GM23338 (cell line): ENCODE measurements around the gene INHBC. TPM values are rescaled to one million over a fixed set of nuclear protein-coding genes. Genes with fewer than 3 reads are reported as not detected.

Experiments
- ATAC-seq: fragments of 200-7000 bp; cut with Tn5 transposase; 3 replicates; pipeline ENCODE4 v1.9.1; 2020
- DNase-seq: peaks from one replicate; pipeline ENCODE4 v3.0.0-alpha.2; 2015; ENCODE audit warnings: low spot score
- H2AFZ ChIP-seq: fragments of 200-600 bp; sonication (generic); 2 replicates; pipeline ENCODE4 v1.8.0; 2016; ENCODE audit warnings: antibody characterized with exemption, mild to moderate bottlenecking, moderate library complexity
- H3F3A ChIP-seq: fragments of 200-600 bp; sonication (generic); replicated peaks from 2 replicates; pipeline ENCODE4 v1.8.0; 2017; ENCODE audit warnings: antibody characterized with exemption, mixed run types, low read depth
- H3K27ac ChIP-seq: fragments of 200-600 bp; sonication (generic); 2 replicates; pipeline ENCODE4 v1.6.1; 2016; ENCODE audit warnings: low read depth
- H3K27me3 ChIP-seq: fragments of 200-600 bp; sonication (generic); 2 replicates; pipeline ENCODE4 v1.8.0; 2016; ENCODE audit warnings: mild to moderate bottlenecking, mixed run types, moderate library complexity; ENCODE audit not compliant: insufficient read depth
- H3K36me3 ChIP-seq: fragments of 200-600 bp; sonication (generic); 2 replicates; pipeline ENCODE4 v1.8.0; 2016; ENCODE audit warnings: mild to moderate bottlenecking; ENCODE audit not compliant: insufficient read depth
- H3K4me1 ChIP-seq: fragments of 200-600 bp; sonication (generic); 2 replicates; pipeline ENCODE4 v1.8.0; 2016; ENCODE audit warnings: mild to moderate bottlenecking, moderate library complexity; ENCODE audit not compliant: insufficient read depth
- H3K4me2 ChIP-seq: fragments of 200-600 bp; sonication (generic); 2 replicates; pipeline ENCODE4 v1.7.1; 2017; ENCODE audit warnings: mixed run types
- H3K4me3 ChIP-seq: fragments of 200-600 bp; sonication (generic); 2 replicates; pipeline ENCODE4 v1.6.1; 2016; ENCODE audit warnings: mixed run types
- H3K79me2 ChIP-seq: fragments of 200-600 bp; sonication (generic); replicated peaks from 2 replicates; pipeline ENCODE4 v1.8.0; 2017; ENCODE audit warnings: mild to moderate bottlenecking; ENCODE audit not compliant: insufficient read depth
- H3K9me2 ChIP-seq: fragments of 200-600 bp; sonication (generic); 2 replicates; pipeline ENCODE4 v1.8.0; 2017; ENCODE audit not compliant: insufficient read depth
- H4K20me1 ChIP-seq: fragments of 200-600 bp; sonication (generic); replicated peaks from 2 replicates; pipeline ENCODE4 v1.8.0; 2017; ENCODE audit warnings: mild to moderate bottlenecking; ENCODE audit not compliant: insufficient read depth
- H3K27ac Mint-ChIP-seq: 2 replicates; pipeline ENCODE4 v1.8.0; 2020; ENCODE audit warnings: inconsistent platforms, mild to moderate bottlenecking, moderate library complexity, mixed read lengths
- H3K27me3 Mint-ChIP-seq: 3 replicates; pipeline ENCODE4 v1.8.0; 2022; ENCODE audit warnings: low read depth, mild to moderate bottlenecking, moderate library complexity, mixed read lengths, inconsistent platforms; ENCODE audit not compliant: insufficient read depth, poor library complexity
- H3K36me3 Mint-ChIP-seq: 3 replicates; pipeline ENCODE4 v1.8.0; 2021; ENCODE audit warnings: low read depth, mild to moderate bottlenecking, inconsistent platforms, moderate library complexity, mixed read lengths
- H3K4me1 Mint-ChIP-seq: 3 replicates; pipeline ENCODE4 v1.8.0; 2020; ENCODE audit warnings: mild to moderate bottlenecking, inconsistent platforms, mixed read lengths
- H3K4me3 Mint-ChIP-seq: 3 replicates; pipeline ENCODE4 v1.8.0; 2021; ENCODE audit warnings: moderate library complexity, mild to moderate bottlenecking, inconsistent platforms, mixed read lengths
- H3K9me3 Mint-ChIP-seq: 3 replicates; pipeline ENCODE4 v1.8.0; 2020; ENCODE audit warnings: moderate library complexity, mild to moderate bottlenecking, inconsistent platforms, mixed read lengths
- CTCF ChIP-seq, 2 experiments: fragments of 200-600 bp in 1 of 2; sonication (generic) in 1 of 2; conservative IDR thresholded peaks; 2 replicates each; pipeline versions ENCODE4 v1.5.1 to v1.6.1; 2016 to 2017; ENCODE audit warnings: antibody characterized with exemption in 2 of 2, low read depth in 2 of 2, mild to moderate bottlenecking in 2 of 2, moderate library complexity in 1 of 2
- EZH2 ChIP-seq: fragments of 200-600 bp; sonication (generic); IDR thresholded peaks from one replicate; pipeline ENCODE4 v1.8.0; 2017; ENCODE audit warnings: antibody characterized with exemption, mild to moderate bottlenecking, low read depth; ENCODE audit not compliant: unreplicated experiment
- EZH2phosphoT487 ChIP-seq: fragments of 200-600 bp; sonication (generic); IDR thresholded peaks from one replicate; pipeline ENCODE4 v1.8.1; 2018; ENCODE audit warnings: antibody characterized with exemption; ENCODE audit not compliant: unreplicated experiment
- JUNB ChIP-seq: IDR thresholded peaks from one replicate; pipeline ENCODE4 v1.6.1; 2016; ENCODE audit warnings: antibody characterized with exemption; ENCODE audit not compliant: unreplicated experiment
- REST ChIP-seq: IDR thresholded peaks from one replicate; pipeline ENCODE4 v1.6.1; 2018; ENCODE audit warnings: antibody characterized with exemption; ENCODE audit not compliant: unreplicated experiment
- STAT1 ChIP-seq: IDR thresholded peaks from one replicate; pipeline ENCODE4 v1.6.1; 2016; ENCODE audit warnings: antibody characterized with exemption; ENCODE audit not compliant: unreplicated experiment
- ZNF114 ChIP-seq: fragments of 250-450 bp; sonication (Bioruptor Pico); IDR thresholded peaks from 2 replicates; pipeline ENCODE4 v1.5.0; 2020; ENCODE audit warnings: mild to moderate bottlenecking, moderate library complexity
- polyA plus RNA-seq: library from polyadenylated mRNA; unstranded; fragments of >200 nt; fragmentation: Nextera tagmentation; extraction: Ambion mirVana; gene quantifications from 2 replicates; pipeline ENCODE4 v1.2.1, GENCODE V29; 2016
- total RNA-seq: library from RNA; depleted of rRNA; stranded (reverse); fragments of >200 nt; shearing (Covaris generic); gene quantifications from 2 replicates; pipeline ENCODE4 v1.2.3, GENCODE V29; 2014
- TF ChIP-seq, protein P1 (sequence below): IDR thresholded peaks from 2 replicates; pipeline ENCODE4 v1.6.1; 2016; ENCODE audit warnings: antibody characterized with exemption

The INHBC gene
- total and polyA plus RNA-seq, 2 experiments from 2014 or later, result 0.53 TPM; not detected in 1

DNA sequence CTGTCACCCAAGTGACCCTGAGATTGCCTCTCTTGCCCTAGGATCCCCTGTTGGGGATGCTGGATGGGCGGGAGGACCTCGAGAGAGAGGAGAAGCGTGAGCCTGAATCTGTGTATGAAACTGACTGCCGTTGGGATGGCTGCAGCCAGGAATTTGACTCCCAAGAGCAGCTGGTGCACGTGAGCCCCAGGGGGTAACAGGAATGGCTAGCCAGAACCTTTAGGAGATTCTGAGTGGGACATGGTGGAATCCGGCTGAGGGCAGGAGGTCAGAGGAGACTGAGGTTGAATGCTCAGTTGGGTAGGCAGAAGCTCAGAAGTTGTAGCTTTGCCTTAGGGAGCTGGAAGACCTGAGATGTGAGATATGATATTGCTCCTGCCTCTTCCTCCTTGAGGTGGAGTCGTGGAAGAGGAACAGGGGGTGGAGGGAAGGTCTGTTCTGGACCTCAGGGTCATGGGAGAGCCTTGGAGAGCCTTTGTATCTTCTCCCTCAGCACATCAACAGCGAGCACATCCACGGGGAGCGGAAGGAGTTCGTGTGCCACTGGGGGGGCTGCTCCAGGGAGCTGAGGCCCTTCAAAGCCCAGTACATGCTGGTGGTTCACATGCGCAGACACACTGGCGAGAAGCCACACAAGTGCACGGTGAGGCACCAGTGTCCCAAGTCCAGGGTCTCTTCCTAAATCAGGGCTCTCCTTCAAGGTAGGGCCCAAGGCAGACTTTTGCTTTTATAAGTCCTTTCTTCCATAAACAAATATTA lies 31.3 kb downstream of the INHBC start (continued):
- no peak for TF ChIP-seq EZH2phosphoT487
- no peak for TF ChIP-seq CTCF (conservative IDR thresholded peaks at IDR 0.05; ENCODE audit: low read depth in 2 of 2)
- no peak for TF ChIP-seq REST

- no peak for ATAC-seq
- H3K27ac Mint-ChIP-seq, result no peak overlapping the region
- H3F3A ChIP-seq, result 0 out of 2 replicates have a peak, but pooled peaks cover 3% of the 10 kb centered on the region
Measured at GRCh38 chr12:57467212-57467874, 32.8 kb downstream of the INHBC start.

More at GRCh38 chr12:57467212-57467874, 32.8 kb downstream of the INHBC start:
- Histone ChIP-seq H3K36me3 (no peaks in the 10 kb centered on the region), H3K27ac (no peak overlapping the region), H3K27me3 (peaks cover 6% of the 10 kb centered on the region; the same call in 1 of the 2 replicates), H3K9me2 (no peaks in the 10 kb centered on the region), H3K4me1 (peaks cover 5% of the 10 kb centered on the region), H3K4me3 (no peak overlapping the region), H2AFZ (no peak overlapping the region), H4K20me1 (no peaks in the 10 kb centered on the region; the same call in 1 of the 2 replicates), H3K79me2 (no peaks in the 10 kb centered on the region), H3K4me2 (no peak overlapping the region)
- H3K36me3 Mint-ChIP-seq, result peaks cover 13% of the 10 kb centered on the region; the same call in 2 of the 3 replicates
- H3K27me3 Mint-ChIP-seq, result peaks cover 20% of the 10 kb centered on the region
- H3K9me3 Mint-ChIP-seq, result no peaks in the 10 kb centered on the region; the same call in 2 of the 3 replicates
- H3K4me1 Mint-ChIP-seq, result peaks cover 11% of the 10 kb centered on the region
- DNase-seq, result no peak
- no peak overlapping the region; the same call in 2 of the 3 replicates for H3K4me3 Mint-ChIP-seq
- TF ChIP-seq ZNF114 (CRISPR knock-in tag) (no peak), JUNB (no peak), REST (no peak), EZH2 (no peak), STAT1 (no peak)
- TF ChIP-seq, protein P1, sequence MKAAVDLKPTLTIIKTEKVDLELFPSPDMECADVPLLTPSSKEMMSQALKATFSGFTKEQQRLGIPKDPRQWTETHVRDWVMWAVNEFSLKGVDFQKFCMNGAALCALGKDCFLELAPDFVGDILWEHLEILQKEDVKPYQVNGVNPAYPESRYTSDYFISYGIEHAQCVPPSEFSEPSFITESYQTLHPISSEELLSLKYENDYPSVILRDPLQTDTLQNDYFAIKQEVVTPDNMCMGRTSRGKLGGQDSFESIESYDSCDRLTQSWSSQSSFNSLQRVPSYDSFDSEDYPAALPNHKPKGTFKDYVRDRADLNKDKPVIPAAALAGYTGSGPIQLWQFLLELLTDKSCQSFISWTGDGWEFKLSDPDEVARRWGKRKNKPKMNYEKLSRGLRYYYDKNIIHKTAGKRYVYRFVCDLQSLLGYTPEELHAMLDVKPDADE, result no peak
